Embryonic facial prominence (tissue), 1 donor: ENCODE results near the gene ADAMTS20.
A peak's percentile ranks its signal among the peaks of the same experiment; 100 is the strongest.
"Not testable (repeated sequence)": the region's sequence is repeated elsewhere in the genome, so short reads cannot be mapped to it uniquely, and the experiment has no call there.

Source experiments
- DNase-seq: peaks from one replicate; pipeline ENCODE4 v3.0.0-alpha.2; 2016; ENCODE audit errors: extremely low spot score

The ADAMTS20 gene

GRCh38 chr12:43360001-43360400 lies 192.0 kb downstream of the ADAMTS20 start:
- DNase-seq = not testable (repeated sequence)

- no peak for DNase-seq
These were observed 194.9 kb downstream of the ADAMTS20 start for GRCh38 chr12:43357141-43357540.

- DNase-seq = no peak
These were observed 200.0 kb downstream of the ADAMTS20 start for GRCh38 chr12:43352001-43352400.

- no peak for DNase-seq
These were observed 202.1 kb downstream of the ADAMTS20 start for GRCh38 chr12:43349863-43350262.

- no peak for DNase-seq
These were observed 203.8 kb downstream of the ADAMTS20 start for GRCh38 chr12:43348221-43348620.

- DNase-seq = no peak
These were observed 205.0 kb downstream of the ADAMTS20 start for GRCh38 chr12:43347026-43347425.

- no peak for DNase-seq
These were observed 207.0 kb downstream of the ADAMTS20 start for GRCh38 chr12:43345023-43345422.

- not testable (repeated sequence) for DNase-seq
These were observed 210.2 kb downstream of the ADAMTS20 start for GRCh38 chr12:43341785-43342313.

GRCh38 chr12:43338848-43339526 lies 213.0 kb downstream of the ADAMTS20 start:
- DNase-seq = no peak

GRCh38 chr12:43337571-43338444 lies 214.2 kb downstream of the ADAMTS20 start:
- DNase-seq = no peak

- no peak for DNase-seq
These were observed 214.9 kb downstream of the ADAMTS20 start for GRCh38 chr12:43336962-43337555.

- DNase-seq = no peak
These were observed 218.4 kb downstream of the ADAMTS20 start for GRCh38 chr12:43333644-43334043.

- no peak for DNase-seq
These were observed 218.9 kb downstream of the ADAMTS20 start for GRCh38 chr12:43332977-43333640.

- no peak for DNase-seq
These were observed 220.1 kb downstream of the ADAMTS20 start for GRCh38 chr12:43331935-43332334.

GRCh38 chr12:43329375-43329774 lies 222.6 kb downstream of the ADAMTS20 start:
- DNase-seq = no peak

- DNase-seq = no peak
These were observed 226.2 kb downstream of the ADAMTS20 start for GRCh38 chr12:43325786-43326185.

GRCh38 chr12:43320281-43320680 lies 231.7 kb downstream of the ADAMTS20 start:
- no peak for DNase-seq

GRCh38 chr12:43318021-43318420 lies 234.0 kb downstream of the ADAMTS20 start:
- no peak for DNase-seq

- no peak for DNase-seq
These were observed 234.8 kb downstream of the ADAMTS20 start for GRCh38 chr12:43317156-43317555.

- DNase-seq = no peak
These were observed 235.5 kb downstream of the ADAMTS20 start for GRCh38 chr12:43316520-43316919.

- DNase-seq = peak; percentile 16
These were observed 236.0 kb downstream of the ADAMTS20 start for GRCh38 chr12:43315961-43316360.

GRCh38 chr12:43312991-43313505 lies 239.0 kb downstream of the ADAMTS20 start:
- DNase-seq = no peak
